ENCODE measurements around the gene RNASEH2A.

The RNASEH2A gene

DNA sequence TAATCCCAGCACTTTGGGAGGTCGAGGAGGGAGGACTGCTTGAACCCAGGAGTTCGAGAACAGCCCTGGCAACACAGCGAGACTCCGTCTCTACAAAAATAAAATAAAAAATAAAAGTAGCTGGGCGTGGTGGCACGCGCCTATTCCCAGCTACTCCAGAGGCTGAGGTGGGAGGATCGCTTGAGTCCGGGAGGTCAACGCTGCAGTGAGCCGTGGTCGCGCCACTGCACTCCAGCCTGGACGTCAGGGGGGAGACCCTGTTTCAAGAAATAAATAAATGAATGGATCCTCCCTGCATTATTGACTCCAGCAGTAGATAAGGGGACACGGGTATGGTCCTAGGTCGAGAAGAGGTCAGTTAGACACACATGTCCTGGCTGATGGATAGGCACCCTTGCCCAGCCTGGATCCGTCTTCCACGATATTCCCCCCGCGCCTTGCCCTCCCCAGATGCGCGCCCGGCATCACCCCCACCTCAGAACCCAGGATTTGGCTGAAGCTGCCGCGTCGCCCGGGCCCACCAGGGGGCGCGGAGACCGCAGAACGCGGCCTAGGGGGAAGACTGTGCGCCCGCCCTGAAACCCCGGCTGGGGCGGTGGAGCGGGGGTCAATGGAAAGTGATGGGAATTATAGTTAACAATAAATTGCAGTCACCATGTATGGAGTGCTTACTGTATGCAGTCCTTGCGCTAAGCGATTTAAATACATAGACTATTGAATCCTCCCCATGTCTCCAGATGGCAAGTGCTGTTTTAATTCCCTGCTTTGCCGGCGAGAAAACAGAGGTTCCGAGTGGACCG, 29.0 kb upstream of the RNASEH2A start:
- no peak for TF ChIP-seq ZFX (IDR thresholded peaks at IDR 0.05; ENCODE audit: borderline replicate concordance)
- TF ChIP-seq, protein P1, sequence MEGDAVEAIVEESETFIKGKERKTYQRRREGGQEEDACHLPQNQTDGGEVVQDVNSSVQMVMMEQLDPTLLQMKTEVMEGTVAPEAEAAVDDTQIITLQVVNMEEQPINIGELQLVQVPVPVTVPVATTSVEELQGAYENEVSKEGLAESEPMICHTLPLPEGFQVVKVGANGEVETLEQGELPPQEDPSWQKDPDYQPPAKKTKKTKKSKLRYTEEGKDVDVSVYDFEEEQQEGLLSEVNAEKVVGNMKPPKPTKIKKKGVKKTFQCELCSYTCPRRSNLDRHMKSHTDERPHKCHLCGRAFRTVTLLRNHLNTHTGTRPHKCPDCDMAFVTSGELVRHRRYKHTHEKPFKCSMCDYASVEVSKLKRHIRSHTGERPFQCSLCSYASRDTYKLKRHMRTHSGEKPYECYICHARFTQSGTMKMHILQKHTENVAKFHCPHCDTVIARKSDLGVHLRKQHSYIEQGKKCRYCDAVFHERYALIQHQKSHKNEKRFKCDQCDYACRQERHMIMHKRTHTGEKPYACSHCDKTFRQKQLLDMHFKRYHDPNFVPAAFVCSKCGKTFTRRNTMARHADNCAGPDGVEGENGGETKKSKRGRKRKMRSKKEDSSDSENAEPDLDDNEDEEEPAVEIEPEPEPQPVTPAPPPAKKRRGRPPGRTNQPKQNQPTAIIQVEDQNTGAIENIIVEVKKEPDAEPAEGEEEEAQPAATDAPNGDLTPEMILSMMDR (IDR thresholded peaks at IDR 0.05) = peak; percentile 98
- H3K27ac ChIP-seq = peak overlapping the region; percentile 95

DNA sequence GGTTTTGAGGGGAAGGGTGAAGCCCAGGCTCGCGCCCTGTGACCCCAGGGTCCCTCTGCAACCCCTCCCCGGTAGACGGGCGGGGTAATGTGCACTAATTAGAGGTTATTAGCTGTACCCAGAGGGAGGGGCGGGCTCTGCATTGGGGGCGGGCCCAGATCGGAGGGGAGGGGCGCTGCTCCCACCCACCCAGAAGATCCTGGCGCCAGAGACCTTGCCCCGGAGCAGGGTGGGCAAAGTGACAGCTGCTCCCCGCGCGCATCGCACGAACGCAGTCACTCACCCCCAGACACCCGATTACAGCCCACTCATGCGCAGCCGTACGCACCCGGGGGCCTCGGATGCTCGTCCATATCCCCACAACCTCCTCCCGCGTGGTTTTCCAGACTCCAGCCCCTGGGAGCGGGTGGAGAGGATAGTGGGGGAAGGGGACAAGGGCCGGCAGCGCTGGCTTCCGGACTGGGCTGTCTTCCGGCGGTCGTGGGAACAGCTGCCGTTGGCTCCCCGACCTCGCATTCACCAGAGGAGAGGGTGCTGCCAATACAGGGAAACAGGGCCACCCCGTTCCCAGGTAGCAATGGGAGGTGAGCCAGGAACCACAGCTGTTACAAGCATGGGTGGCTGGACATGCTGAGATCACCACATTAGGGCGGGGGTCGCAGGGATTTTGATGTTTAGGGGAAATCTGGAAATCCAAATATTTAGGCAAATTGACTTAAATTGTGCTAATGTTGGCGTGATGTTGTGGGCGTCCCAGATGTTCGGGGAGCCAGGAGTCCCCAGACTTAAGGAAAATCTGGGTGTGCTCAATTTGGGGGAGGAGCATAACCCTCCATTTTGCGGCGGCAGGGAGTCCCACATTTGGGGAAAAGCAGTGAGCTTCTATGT, 28.1 kb upstream of the RNASEH2A start:
- peak overlapping the region; percentile 95 for H3K27ac ChIP-seq
- TF ChIP-seq, protein P1 (IDR thresholded peaks at IDR 0.05) = no peak
- TF ChIP-seq ZFX (IDR thresholded peaks at IDR 0.05; ENCODE audit: borderline replicate concordance) = no peak

DNA sequence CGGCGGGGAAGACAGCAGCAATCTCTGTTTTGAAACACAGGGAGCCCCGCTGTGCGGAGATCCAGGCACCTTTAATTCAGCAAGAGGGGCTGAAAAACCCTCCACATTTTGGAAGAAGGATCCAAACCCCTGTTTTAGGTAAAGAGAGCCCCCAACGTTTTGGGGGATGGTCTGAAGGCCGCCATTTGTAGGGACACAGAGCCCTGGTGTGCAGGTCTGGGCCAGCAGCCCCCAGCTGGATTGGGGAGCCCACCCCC, 27.6 kb upstream of the RNASEH2A start:
- no peak for TF ChIP-seq ZFX (IDR thresholded peaks at IDR 0.05; ENCODE audit: borderline replicate concordance)
- TF ChIP-seq, protein P1 (IDR thresholded peaks at IDR 0.05) = no peak
- H3K27ac ChIP-seq = peak overlapping the region; percentile 95

DNA sequence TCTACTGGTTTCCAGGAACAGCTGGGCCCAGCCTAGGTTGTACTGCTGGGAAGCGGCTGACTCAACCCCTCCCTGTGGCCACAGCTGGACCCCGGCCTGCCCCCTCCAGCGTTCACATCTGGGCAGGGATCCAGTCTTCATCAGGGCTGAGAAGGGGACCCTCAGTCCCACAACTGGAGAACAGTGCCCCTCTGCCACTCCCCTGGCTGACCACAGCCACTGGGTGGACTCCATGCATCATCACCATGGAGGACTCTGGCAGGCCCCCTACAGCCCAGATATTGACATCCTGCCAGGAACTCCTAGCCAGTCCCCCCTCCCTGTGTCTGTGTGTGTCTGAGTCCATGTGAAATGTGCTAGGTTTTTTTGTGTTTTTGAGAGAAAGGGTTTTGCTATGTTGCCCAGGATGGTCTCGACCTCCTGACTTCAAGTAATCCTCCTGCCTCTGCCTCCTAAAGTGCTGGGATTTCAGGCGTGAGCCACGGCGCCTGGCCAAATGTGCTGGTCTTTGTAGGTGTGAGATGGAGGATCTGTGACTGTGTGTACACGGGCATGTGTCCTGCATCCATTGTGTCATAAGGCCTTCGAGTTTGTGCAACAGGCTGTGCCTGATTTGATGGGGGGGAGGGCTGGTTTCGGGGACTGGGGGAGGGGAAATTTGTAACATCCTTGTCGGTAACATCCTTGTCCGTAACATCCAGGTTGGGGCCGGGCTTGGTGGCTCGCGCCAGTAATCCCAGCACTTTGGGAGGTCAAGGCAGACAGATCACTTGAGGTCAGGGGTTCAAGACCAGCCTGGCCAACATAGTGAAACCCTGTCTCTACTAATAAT, 27.0 kb upstream of the RNASEH2A start:
- peak overlapping the region; percentile 95 for H3K27ac ChIP-seq
- TF ChIP-seq ZFX (IDR thresholded peaks at IDR 0.05; ENCODE audit: borderline replicate concordance) = no peak
- TF ChIP-seq, protein P1 (IDR thresholded peaks at IDR 0.05) = no peak

GRCh38 chr19:12782174-12782423, 24.3 kb upstream of the RNASEH2A start:
- H3K27ac ChIP-seq = peak overlapping the region; percentile 98
- no peak for TF ChIP-seq ZFX (IDR thresholded peaks at IDR 0.05; ENCODE audit: borderline replicate concordance)
- TF ChIP-seq, protein P1 (IDR thresholded peaks at IDR 0.05) = no peak

DNA sequence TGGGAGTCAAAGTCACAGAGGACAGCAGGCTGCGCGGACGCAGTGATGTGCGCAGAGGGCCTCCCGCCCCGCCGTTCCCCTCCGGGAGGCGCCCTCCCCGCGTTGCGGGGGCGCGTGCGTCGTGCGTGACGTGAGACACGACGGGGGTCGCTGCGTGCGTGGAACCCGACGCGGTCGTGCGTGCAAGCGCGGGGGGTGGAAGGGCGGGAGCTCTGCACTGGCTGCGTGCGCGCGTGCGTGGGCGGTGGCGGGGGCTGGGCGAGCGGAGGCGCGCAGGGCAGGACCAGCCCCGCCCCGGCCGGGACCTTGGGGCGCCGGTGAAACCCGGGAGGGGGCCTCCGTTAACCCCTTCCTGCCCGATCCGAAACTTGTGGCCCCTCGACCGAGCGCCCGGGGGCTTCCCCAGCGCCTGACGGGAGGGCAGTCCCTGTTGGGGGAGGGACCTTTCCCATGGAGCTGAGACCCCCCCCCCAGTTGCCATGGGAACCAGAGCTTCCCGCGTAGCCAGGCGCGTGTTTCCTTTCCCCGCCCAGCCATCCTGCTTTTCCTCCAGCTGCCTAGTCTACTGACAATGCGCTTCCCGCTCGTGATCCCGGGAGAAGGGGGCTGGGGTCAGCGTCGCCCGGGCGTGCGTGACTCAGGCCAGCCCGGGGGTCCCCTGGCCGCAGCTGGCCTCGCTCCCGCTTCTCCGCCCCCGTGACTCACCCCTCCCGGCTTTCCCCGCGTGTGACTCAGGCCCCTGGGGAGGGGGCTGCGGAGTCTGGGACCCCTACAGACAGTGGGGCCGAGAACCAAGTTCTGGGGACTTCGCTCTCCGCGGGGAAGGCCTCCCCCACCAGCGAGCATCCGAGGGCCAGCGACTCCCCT, 23.7 kb upstream of the RNASEH2A start:
- TF ChIP-seq ZFX (IDR thresholded peaks at IDR 0.05; ENCODE audit: borderline replicate concordance) = no peak

More for the DNA sequence above, 23.7 kb upstream of the RNASEH2A start:
- peak overlapping the region; percentile 98 for H3K27ac ChIP-seq
